ENCODE results near the gene PDE1A. TPM values are rescaled to one million over a fixed set of nuclear protein-coding genes. Genes with fewer than 3 reads are reported as not detected.

Gene PDE1A
- polyA plus RNA-seq, 4 donors, result 16.0 to 34.5 (median 26.1) TPM

- DNase-seq (ENCODE audit: low read depth in 4 of 4, low spot score in 3 of 4), result no peak
These were observed 66.7 kb downstream of the PDE1A start for GRCh38 chr2:182359990-182360662.

DNA sequence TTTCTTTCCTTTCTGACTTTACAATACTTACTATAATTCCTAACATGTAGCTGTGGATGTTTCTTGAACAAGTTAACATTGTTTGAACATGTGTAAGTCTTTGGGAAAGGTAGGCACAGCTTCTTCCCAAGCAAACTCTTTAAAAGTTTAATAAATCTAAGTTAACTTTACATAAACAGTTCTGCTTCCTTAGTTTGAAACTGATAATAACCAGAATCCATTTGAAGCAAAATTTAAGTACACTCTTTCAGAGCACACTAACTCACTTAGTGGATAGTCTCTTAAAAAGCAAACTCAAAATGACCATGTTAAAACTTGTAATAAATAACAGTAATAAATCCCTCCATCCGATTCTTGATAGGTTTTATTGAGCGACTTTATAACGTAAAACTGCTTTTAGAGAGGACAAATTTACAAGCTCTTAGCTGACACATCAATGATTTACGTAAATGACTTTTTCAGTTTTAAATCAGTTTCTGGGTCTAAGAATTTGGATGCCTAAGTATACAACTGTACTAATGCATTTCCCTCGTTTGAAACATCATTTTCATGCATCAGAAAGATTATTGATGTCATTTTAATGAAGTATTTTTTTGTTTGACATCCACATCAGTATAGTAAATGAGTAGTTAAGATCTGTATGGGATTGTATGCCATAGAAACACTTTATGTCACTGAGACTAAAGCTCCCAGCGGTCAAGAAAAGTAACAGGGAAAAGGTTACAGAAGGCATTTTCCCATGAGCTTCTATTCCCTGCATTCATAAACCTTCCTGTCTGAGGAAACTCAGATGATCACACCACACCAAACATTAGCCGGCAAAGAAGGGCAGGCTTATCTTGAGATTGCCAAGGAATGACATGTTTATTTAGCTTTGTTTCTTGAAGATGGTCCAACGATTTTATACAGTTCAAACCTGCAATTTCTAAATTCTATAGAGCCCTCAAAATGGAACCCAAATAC, 67.5 kb downstream of the PDE1A start:
- no peak for DNase-seq (ENCODE audit: low read depth in 4 of 4, low spot score in 3 of 4)

DNA sequence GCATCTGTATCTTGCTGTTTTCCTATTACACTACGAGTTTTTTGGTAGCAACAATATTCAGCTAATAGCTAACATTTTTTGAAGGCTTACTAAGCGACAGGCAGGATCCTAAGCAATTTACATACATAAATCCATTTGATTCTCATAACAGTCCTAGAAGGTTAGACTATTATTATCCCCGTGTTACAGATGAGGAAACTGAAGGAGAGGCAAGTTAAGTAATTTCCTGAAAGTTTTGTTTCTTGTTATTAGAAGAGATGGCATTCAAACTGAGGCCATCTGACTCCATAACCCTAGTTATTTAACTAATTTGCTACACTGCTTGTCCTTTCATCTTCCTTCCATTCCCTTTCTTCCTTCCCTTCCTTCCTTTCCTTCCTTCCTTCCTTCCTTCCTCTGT, 68.2 kb downstream of the PDE1A start:
- DNase-seq (ENCODE audit: low read depth in 4 of 4, low spot score in 3 of 4), result no peak

DNA sequence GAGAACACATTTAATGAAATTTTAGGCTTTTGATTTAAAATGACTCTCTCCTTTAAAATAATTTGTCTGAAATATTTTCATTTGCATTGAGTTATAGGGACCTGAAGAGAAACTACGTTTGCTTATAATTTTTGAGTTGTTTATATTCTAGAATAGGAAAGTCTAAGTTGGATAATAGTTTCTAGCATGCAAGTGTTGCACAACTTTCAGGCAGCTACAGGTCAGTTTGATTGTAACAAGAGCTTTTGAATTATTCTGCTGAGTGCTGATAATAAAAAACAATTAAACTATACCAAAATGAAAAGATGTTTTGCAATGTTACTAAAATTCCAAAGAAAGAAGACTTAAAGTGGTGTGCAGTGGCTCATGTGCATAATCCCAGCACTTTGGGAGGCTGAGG, 71.0 kb downstream of the PDE1A start:
- no peak for DNase-seq (ENCODE audit: low read depth in 4 of 4, low spot score in 3 of 4)

DNA sequence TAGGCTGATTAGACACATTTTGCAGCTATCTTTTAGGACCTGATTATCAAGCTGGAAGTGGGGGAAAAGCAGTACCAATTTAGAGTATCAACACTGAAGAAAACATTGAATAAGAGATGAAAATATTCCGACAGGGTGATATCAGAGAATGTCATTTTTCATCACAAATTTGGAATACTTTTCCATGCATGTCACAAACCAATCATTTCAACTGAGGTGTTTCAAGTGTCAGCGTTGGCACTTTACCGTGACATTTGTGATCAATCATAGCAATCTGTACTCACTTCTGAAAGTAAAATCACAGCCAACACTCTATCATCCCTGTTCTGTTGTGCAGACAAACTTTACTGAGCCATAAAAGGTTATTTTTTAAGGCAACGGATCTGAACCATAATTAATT, 75.4 kb downstream of the PDE1A start:
- DNase-seq (ENCODE audit: low read depth in 4 of 4, low spot score in 3 of 4), result no peak

DNA sequence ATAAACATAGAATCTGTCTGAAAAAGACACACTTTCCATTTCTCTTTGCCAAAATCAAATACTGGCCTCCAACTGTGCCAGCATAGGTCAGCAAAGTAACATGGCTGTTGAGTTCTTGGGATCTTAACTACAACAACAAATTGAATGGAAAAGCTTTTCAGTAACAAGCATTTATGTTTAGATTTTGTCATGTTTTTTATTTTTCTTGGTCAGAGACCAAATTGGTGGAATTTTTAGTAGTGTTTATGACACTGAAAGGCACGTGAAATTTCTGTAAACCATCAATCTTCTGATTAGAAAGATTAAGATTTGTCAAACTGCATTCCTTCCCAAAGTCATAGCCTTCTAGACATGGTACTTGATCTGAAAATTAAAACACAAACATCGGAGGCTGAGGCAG, 77.6 kb downstream of the PDE1A start:
- DNase-seq (ENCODE audit: low read depth in 4 of 4, low spot score in 3 of 4), result no peak

GRCh38 chr2:182345384-182345783, 81.5 kb downstream of the PDE1A start:
- no peak for DNase-seq (ENCODE audit: low read depth in 4 of 4, low spot score in 3 of 4)

- DNase-seq (ENCODE audit: low read depth in 4 of 4, low spot score in 3 of 4), result no peak
These were observed 96.2 kb downstream of the PDE1A start for GRCh38 chr2:182330451-182331305.

- DNase-seq (ENCODE audit: low read depth in 4 of 4, low spot score in 3 of 4), result peak in 2 of 4 donors; percentile 29 to 42
These were observed 102.2 kb downstream of the PDE1A start for GRCh38 chr2:182324665-182325064.

- DNase-seq (ENCODE audit: low read depth in 4 of 4, low spot score in 3 of 4), result no peak
These were observed 105.7 kb downstream of the PDE1A start for GRCh38 chr2:182321096-182321495.

DNA sequence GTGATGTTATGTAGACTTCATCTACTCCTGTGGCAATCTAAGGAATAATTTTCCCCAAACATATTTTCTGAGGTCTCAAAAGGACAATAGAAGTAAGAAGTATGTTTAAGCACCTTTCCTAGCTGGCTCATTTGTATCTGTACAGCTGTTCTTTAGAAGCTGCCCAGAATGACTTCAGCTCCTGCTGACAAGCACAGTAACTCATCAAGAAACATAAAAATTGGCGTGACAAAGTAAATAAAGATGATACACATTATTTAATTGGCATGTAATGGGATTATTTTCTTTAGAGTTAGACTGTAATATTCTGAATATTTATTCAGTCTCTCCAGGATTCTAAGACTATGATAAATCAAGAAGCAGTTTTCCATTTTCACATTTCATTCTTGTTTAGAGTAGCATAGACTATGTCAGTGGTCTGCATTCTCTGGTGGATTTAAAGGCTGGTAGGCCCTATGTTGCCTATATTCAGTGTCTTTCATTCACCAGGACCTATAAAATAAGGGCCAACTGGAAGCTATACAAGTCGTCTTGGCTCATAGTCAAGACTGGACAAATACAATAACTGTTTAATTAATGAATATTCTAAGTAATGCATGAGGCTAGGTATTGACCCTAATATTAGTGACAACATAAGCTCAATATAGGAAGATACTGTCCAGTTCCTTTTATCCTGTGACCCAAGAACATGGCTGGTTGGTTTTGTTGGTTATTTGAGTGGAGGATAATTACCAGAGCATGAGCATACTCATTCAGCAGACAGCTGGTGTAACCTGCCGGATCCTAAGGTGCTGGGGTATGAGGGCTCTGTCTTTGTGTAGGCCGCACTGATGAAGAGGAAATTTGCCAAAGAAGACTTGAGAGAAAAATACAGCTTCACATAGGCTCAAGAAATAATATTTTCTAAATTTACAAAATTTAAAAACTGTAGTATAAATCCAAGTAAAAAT, 107.0 kb downstream of the PDE1A start:
- no peak for DNase-seq (ENCODE audit: low read depth in 4 of 4, low spot score in 3 of 4)

DNA sequence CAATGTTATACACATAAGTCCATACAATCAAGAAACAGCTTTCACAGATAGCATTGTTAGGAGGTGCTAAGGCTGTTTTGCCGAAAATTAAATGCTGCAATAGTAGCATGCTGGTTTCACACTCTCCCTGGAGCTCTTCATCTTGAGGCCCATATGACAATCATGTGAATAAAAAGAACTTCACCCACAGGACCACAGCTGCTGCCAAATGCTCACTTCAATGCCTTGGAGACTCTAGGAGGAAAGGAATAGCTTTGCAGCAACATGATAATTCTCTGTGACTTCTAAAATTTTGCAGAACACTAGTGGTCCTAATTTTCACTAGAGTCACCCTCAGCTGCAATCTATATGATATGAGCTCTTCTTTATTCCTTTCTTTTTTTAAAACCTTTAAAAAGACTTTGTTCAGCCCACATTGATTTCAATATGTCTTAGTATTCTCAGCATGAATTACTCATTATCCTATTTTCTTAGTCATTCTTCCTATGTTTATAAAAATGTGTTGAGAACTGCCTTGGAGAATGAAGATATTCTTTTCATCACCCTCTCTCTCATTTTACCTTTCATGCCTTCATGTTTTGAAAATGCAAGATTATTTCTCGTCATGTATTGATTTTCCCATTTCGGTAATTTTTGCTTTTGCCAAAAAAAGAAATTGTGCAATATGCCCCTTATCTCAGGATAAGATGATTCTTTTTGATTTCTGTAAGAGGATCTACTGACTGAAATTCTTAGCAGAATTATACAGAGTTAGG, 108.2 kb downstream of the PDE1A start:
- DNase-seq (ENCODE audit: low read depth in 4 of 4, low spot score in 3 of 4), result no peak

DNA sequence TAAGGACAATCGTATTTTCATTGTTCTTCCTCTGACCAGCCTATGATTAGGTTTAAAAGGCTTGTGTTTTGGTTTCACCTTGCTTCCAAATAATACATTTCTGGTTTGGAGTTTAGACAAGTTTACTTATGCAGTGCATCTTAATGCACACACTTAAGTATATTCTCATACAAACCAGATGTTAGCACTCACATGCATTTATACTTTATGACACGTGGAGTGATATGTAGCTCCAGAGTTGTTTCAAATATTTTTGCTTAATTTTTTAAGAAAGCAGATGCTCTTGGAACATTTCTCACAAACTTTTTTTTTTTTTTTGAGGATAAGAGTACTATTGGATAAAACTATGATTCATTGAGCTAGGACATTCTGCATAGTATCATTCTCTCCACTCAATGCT, 109.9 kb downstream of the PDE1A start:
- DNase-seq (ENCODE audit: low read depth in 4 of 4, low spot score in 3 of 4), result no peak

DNA sequence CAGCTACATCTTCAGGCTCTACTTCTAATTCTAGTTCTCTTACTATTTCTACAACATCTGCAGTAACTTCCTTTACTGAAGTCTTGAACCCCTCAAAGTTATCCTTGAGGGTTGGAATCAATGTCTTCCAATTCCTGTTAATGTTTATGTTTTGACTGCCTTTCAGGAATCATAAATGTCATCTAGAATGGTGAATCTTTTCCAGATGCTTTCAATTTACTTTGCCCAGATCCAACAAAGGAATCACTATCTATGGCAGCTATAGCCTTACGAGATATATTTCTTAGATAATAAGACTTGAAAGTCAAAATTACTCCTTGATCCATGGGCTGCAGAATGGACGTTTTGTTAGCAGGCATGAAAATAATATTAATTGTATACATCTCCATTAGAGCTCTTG, 123.9 kb downstream of the PDE1A start:
- DNase-seq (ENCODE audit: low read depth in 4 of 4, low spot score in 3 of 4), result no peak

GRCh38 chr2:182302174-182302573, 124.7 kb downstream of the PDE1A start:
- no peak for DNase-seq (ENCODE audit: low read depth in 4 of 4, low spot score in 3 of 4)

GRCh38 chr2:182301093-182301492, 125.7 kb downstream of the PDE1A start:
- DNase-seq (ENCODE audit: low read depth in 4 of 4, low spot score in 3 of 4), result no peak

- DNase-seq (ENCODE audit: low read depth in 4 of 4, low spot score in 3 of 4), result peak in 3 of 4 donors; percentile 37 to 42 (median 41)
These were observed 126.2 kb downstream of the PDE1A start for GRCh38 chr2:182300608-182301007.

DNA sequence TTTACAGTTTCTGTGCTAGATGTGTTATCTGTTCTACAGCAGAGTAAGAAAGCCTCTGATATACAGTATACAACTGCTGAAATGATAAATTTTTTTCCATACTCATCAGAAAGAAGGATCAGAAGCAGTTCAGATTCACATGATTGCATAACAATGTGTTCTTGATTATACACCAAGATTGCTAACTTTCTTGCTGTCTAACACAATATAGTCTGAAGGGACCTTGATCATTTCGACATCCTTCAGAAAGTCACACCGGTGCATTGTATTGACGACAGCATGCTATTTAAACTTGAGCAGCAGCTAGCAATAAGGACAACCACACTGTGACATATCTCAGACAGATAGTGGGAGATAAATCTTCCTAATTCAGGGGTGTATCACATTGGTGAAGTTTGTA, 127.2 kb downstream of the PDE1A start:
- DNase-seq (ENCODE audit: low read depth in 4 of 4, low spot score in 3 of 4), result no peak

GRCh38 chr2:182298456-182298855, 128.4 kb downstream of the PDE1A start:
- DNase-seq (ENCODE audit: low read depth in 4 of 4, low spot score in 3 of 4), result no peak

Measured in left renal pelvis (tissue), 4 donors.